Cerebellar nuclear complex (tissue), 1 donor: Measurements from ENCODE around the gene EIF1.
"Not testable (repeated sequence)": the region's sequence is repeated elsewhere in the genome, so short reads cannot be mapped to it uniquely, and the experiment has no call there.

Experiments used
- DNase-seq, 2 experiments: peaks; one replicate each; lab custom pipeline; 2025; lab: John Stamatoyannopoulos, UW

The EIF1 gene

DNA sequence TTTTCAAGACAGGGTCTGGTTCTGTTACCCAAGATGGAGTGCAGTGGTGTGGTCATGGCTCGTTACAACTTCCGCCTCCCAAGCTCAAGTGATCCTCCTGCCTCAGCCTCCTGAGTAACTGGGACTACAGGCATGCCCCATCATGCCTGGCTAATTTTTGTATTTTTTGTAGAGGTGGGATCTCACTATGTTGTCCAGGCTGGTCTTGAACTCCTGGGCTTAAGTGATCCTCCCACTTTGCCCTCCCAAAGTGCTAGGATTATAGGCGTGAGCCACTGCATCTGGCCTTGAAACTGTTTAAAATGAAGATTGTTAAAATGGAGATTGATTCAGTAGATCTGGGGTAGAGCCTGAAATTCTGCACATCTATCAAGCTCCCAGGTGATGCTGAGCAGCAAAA, 12.2 kb downstream of the EIF1 start:
- DNase-seq = not testable (repeated sequence)

DNA sequence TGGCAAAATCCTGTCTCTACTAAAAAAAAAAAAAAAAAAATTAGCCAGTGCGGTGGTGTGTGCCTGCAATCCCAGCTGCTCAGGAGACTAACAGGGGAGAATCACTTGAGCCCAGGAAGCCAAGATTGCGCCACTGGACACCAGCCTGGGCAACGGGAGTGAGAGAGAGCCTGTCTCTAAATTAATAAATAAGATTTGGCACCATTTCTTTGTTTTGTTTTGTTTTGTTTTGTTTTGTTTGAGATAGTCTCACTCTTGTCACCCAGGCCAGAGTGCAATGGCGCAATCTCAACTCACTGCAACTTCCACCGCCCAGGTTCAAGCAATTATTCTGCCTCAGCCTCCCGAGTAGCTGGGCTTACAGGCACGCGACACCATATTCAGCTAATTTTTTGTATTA, 14.0 kb downstream of the EIF1 start:
- no peak for DNase-seq

DNA sequence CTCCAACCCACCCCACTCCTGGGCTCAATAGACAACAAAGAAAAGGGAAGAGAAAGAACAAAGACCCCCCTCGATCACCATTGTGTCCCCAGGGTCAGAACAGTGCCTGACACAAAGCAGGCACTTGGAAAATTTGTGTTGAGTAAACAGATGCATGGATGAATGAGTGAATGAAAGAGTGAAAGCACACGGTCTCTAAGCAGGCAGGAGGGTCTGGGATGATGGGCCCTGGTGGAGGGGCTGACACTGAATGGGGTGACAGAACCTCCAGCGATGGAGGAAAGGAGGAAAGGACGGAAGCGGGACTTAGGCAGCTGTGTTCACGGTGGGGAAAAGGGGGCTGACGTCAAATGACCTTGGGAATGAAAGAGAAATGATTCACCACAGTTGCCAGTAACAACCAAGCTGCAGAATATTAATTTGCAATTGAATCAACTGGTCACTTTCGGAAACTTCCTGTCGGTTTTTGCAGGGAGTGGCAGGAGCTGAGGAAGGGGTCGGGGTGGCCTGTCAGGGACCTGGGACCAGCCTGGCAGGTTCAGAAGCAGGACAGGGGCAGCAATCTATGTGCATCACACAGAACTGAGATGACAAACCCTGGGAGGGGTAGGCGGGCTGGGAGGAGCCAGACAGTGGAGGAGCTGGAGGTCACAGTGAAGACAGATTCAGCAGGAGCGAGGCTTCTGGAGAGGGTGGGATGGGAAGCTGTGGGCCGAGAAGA, 16.7 kb downstream of the EIF1 start:
- DNase-seq = no peak

DNA sequence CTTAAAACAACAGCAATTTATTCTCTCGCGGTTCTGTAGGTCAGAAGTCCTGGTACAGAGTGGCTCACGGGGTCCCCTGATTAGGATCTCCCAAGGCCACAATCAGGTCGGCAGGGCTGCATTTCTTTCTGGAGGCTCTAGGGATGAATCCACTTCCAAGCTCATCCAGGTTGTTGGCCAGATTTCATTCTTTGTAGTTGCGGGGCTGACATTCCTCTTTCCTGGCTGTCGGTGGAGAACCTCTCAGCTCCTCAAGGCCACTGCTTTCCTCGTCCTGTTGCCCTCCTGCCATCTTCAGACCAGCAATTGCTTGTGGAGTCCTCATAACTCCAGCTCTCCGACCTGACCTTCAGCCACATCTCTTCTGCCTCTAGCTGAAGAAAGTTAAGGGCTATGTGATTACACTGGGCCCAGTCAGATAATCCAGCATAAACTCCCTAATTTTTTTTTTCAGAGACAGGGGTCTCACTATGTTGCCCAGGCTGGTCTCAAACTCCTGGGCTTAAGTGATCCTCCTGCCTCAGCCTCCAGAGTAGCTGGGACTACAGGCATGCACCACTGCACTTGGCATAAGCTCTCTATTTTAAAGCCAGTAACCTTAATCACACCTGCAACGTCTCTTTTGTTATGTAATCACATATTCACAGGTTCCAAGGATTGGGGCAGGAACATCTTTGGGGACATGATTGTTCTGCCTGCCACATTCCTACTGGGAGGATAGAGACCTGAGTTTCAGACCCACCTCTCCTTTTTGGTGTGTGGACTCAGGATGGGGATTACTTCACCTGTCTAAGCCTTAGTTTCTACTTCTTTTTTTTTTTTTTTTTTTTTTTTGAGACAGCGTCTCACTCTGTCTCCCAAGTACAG, 19.4 kb downstream of the EIF1 start:
- DNase-seq = no peak

DNA sequence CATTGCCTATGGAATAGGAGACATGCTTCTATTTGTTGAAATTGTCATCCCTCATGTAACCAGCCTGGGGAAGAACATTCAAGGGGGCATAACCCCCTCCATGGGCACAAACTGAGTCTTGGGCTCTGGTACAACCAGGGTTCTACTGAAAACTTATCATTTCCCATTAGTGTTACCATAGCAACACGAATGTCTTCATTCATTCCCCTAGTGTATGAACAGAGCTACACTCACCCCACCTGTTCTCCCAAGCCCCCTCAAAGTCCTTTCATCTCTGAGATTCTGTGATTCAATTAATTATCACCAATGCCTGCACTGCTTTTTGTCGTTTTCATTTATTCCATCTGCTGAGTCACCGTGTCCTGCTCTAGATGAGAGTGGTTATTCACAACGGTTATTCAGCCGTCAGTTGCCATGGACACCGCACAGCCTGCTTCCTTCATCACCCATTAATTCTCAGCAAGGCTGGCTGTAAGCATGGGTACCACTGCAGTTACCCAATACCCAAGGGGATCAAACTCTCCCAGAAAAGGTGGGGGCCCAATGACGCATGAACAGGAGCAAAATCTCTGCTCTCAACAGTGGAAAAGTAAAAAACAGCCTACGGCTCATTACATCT, 21.9 kb downstream of the EIF1 start:
- DNase-seq = no peak

DNA sequence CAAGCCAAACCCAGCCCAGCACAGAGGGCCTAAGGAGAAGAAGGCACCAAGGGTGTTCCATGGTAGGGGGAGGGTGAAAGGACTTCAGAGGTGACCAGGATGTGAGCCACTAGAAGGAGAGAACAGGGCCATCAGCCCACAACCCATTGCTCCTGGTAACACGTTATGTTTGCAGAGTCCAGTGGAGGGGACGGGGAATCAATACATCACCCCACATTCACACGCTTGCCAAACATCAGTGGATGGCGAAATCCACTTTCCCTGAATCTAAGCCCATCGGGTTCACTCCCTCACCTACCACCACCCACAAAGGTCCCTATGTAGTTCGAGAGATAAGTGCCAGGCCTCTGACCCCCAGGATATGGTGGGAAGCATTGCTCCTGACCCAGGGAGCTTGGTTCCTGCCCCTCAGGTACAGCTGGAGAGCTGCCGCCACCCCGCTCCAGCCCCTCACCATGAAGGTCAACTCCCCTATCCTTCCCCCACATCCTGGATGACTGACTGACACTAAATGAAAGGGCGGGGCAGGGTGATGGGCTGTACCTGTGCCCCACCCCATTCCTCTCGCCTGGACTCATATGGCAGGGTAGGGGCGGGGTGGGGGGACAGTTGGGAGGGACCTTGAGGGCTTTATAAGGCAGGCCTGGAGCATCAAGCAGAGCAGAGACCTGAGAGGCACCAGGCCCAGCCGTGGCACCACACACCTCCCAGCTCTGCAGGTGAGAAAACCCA, 23.1 kb downstream of the EIF1 start, which contains the start of gene GAST:
Gene GAST, plus strand, starts transcription at position 663 of the 732 bp plus-strand sequence. CDS start 3,106 bp downstream, outside the sequence.
- no peak for DNase-seq

DNA sequence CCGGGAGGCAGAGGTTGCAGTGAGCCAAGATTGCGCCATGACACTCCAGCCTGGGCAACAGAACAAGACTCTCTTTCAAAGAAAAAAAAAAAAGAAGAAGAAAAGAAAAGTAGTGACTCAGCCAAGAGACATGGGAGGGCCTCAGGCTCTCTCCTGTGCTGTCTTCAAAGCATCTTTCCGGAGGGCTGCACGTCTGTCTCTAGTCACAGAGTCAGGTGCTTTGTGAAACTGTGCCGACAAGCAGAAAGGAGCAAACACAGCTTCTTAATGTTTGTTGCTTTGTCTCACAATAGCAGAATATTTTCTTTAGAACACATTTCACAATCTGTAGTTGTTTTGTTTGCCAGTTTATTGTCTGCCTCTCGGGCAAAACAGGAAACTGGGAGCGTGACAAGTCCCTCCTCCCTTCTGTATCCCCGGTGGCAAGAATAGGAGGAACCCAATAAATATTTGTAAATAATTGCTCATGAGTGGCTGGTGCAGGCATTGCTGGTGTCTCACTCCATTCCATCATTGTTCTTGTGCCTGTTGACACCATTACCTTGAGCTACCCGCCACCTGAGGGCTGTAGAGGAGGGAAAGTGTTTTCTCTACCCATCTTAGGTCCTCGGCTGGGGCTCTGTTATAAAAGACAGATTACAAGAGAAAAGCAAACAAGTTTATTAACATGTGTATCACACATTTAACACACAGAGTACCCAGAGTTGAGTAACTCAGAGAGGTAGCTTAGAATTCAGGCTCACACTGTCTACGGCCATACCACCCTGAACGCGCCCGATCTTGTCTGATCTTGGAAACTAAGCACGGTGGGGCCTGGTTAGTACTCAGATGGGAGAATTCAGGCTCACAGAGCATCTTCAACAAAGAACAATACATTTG, 29.0 kb downstream of the EIF1 start:
- no peak for DNase-seq

DNA sequence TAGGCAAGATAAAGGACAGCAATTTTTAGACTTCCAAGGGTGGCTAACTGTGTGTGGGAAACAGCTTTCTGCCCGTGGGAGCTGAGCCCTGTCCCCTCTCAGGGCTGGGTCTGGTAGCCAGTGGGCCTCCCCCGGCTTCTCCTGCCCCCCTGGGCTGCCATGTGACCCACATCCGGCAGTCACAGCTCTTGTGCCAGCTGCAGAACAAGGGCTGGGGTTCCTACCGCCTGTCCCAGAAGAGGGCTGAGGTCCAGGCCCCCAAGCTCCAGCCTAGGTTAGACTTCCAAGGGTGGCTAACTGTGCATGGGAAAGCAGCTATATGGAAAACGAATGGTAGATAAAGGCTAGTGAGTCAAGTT, 29.6 kb downstream of the EIF1 start:
- DNase-seq = no peak

DNA sequence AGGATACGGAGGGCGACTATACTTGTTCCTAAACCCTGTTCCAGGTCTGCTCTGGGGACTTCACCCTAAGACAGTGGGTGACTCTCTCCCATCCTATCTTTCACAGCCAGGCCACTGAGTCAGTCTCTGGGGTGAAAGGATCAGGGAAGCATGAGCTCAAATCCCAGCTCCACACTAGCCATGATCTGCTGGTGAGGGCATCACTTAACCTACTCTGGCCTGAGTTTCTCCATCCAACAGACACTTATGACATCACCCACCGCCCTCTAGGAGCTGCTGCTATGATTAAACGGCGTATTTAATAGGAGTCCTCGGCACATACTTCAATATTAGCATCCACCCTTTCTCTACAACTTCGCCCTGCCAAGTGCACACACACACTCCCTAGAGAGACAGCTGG, 33.5 kb downstream of the EIF1 start:
- no peak for DNase-seq

DNA sequence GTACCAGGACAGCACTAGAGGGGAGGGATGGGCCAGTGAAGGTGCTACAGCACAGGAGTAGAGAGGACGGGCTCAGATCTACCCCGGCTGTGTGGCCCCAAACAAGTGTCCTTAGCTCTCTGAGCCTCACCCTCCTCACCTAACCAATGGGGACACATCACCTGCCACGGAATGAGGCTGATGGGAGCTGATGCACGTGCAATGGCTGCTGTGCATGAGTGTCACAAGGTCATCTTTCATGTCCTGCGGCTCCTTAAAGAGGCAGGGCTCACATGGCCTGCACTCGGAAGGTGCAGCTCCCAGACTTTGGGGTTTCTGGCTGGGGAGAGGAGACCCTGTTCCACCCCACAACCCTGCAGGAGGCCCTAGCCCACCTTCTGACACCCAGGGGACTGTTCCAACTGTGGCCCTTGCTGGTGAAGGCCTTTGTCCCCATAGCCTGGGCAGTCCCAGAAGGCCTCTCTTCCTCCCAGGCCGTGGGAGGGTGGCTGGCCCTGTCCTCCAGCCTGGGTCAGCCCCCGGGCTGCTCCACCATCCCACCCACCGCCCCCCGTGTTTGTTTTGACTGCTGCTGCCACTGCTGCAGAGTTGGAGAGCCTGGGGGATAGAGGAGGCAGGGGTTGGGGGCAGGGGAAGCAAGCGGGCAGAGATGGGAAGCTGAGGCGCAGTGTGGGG, 35.3 kb downstream of the EIF1 start:
- DNase-seq = no peak

DNA sequence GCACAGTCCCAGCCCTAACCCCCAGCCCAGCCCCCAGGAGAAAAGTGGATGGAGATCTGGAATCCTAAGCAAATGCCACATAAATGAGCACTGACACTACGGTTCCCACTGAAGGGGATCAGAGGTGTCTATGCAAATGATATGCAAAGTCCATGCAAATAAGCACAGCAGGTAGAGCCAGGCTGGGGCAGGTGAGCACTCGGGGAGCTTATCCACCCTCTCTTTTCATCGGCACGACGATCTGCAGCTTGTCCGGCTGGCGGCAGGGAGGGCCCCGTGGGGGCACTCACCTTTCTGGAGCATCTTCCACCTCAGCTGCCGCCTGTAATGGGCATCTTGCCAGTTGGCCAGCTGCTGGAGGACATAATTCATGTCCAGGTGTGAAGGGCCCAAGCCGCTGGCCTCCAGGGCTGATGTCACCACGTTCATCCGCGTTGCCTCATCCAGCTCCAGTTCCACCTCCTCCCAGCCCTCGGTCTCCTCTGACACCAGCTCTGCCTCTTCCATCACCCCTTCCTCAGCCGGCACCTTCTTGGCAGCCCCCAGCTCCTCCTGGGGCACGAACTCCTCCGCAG, 35.9 kb downstream of the EIF1 start:
- no peak for DNase-seq

DNA sequence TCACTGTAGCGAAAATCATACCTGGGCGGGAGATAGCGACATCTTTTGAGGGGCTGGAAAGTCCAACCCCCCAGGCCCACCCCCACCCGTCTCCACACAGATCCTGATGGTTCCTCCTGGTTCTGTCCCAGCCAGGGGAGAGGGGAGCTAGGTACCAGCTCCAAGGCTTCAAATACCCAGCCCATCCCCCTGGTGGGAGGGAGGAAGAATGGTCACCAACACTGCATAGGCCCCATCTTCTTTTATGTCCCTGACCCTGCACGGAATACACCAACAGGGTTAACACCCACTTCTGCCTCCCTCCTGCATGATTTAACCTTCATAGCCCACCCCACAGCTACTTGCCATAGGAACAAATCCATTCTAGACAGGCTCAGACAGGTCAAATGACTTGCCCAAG, 36.4 kb downstream of the EIF1 start:
- DNase-seq = no peak

DNA sequence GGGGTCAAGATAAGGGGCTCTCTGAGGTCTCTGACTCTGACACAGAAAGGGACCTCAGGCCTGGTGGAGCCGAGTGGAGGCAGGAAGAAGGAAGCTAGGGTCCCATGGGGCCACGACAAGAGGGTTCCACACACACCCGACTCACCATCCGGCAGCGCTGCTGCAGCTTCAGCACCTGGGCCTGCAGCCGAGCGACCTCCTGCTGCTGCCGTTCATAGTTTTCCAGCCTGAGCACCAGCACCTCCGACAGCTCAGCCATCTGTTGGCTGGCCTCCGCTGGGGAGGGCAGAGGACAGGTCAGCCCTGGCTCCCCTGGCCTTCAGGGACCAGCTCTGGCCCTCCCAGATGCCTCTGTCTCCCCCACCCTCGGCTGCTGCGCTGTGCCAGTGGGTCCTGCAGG, 39.4 kb downstream of the EIF1 start:
- DNase-seq = no peak

DNA sequence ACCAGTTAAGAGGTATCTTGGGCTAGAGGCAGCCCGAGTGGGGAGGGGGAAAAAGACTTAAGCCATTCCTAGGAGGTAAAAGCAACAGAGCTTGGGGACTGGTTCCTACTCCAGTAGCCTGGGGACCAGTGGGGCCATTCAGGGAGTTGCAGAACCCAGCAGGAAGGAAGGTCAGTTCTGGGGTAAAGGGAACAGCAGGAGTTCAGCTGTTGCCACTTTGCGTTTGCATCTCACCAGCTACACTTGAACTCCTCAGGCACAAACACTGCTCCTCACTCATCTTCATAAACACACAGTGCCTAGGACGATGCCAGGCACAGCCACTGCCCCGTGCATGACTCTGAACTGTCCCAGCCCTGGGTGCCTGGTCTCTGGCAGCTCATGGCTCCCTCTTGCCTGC, 41.8 kb downstream of the EIF1 start:
- no peak for DNase-seq

DNA sequence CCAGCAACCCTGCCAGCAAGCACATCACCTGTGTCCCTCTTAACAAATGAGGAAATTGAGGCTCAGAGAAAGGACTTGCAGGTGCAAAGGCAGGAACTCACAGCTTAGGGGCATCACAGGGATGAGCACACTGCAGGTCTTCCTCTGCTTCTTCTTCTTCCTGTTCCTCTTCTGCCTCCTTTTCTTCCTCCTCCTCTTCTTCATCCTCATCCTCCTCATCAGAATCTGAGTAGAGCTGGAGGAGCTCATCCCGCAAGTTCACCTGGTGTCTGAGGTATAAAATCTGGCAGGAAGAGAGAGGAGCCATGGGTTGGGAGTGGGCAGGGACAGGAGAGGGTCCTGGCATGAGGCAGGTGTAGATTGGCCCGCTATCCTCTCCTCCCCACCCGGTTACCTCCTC, 43.2 kb downstream of the EIF1 start:
- DNase-seq = no peak

DNA sequence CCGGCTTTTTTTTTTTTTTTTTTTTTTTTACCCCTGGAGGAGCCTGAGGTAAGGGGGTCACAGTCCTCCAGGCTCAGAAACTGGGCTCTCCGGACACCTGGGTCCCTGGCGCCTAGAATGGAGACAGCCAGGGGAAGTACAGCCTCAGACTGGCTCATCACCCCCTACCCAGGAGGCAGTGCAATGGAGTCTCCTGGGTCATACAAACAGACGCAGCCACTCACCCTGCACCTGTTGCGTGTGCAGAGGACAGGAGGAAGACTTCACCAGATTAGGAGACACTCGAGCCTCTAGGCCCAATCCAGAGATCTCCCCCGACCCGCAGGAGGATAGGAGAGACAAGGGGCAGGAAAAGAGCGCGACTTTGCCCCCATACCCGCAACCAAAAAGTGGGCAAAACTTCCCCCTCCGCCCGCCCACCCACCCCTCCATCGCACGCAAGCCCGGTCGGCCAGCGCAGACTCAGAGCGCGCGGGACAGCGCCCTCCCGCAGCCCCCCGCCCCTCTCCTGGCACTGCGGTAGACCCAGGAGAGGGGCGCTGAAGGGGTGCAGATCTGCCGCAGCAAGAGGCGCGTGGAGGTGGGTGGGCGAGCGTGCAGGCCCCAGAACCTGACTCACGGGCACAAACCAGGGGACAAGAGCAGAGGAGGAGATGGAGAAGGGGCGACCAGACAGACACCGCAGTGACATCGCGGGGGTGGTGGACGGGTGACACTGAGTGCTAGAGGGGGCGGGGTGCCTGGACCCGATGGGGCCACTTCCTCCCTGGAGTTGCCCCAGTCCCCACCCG, 44.9 kb downstream of the EIF1 start:
- DNase-seq = no peak

DNA sequence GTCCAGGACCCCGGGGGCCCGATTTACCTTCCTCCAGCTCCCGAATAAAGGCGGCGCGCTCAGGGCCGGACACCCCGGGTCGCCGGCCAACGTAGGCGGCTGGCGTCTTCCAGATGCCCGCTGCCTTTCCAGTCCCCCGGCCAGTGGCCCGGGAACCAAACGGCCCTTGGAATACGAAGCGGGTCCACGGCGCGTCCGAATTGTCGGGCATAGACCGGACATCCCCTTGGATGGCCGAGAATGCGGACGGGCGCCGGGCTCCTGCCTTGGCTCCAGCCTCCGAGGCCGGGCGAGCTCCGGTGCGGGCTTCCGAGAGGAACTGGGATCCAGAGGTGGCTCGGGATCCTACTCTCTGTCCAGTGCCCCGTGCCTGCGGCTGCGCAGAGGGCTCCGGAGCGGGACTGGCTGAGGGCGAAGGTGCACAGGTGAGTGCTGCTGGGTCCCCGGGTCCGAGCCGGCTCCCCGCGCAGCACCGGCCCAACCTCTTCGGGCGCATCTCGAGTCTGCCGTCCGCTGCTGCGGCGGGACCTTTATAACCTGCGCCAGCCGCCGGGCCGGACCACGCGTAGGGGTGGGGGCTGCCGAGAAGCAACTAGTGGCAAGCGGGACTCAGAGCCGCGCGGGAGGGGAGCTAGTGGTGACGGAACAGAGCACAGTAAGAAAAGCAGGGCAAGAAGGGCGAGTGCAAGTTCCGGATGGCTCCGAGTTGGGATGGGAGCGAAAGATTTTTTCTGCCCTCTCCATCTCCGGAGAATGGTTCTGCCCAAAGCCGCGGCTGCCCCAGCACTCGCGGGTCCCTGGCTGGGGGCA, 45.7 kb downstream of the EIF1 start, which contains the start of gene HAP1:
Gene HAP1, minus strand, starts transcription at position 505 of the 810 bp plus-strand sequence. Its CDS starts 9 bp downstream, at position 496.
- no peak for DNase-seq

DNA sequence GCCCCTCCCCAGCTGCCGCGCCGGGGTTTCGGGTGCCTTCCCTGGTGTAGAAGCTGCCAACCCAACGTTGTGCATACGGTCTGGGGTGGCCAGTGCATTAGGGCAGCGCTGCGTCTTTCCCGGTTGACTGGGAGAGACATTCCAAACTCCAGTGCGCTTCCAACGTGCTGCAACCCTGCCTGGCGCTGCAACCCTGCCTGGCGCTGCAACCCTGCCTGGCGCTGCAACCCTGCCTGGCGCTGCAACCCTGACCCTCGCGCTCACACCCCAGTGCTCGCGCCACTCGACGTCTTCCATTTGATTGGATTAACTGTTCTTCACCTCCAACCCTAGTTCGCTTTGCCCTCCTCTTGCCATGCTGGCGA, 46.2 kb downstream of the EIF1 start:
- no peak for DNase-seq

DNA sequence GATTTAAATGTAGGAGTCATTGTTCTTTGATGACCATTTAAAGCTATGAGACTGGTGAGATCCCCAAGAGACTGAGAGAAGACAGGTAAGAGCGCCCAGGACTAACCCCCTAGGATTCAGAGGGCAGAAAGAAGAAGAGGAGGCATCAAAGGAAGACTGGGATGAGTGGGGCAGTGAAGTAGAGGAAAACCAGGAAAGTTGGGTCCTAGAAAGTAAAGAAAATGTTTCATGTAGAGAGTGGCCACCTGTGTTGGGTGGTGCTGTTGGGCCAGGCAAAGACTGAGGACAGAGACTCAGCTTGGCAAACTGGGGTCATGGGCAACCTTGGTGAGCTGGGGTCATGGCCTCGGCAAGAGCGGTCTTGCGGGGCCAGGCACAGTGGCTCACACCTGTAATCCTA, 47.1 kb downstream of the EIF1 start:
- no peak for DNase-seq
